SK-N-MC (cell line): ENCODE data around the gene PABPN1L.

Experiments
- FOXP2 ChIP-seq: optimal IDR thresholded peaks from 2 replicates; pipeline ENCODE3; 2011; ENCODE audit warnings: mild to moderate bottlenecking, moderate library complexity; ENCODE audit not compliant: insufficient read depth; ENCODE audit errors: extremely low read length, control extremely low read depth
- POLR2AphosphoS5 ChIP-seq: IDR thresholded peaks from 2 replicates; pipeline ENCODE4 v1.6.1; 2012; ENCODE audit warnings: mild to moderate bottlenecking, low read depth, low read length, borderline replicate concordance

- no peak for TF ChIP-seq FOXP2
- TF ChIP-seq POLR2AphosphoS5, result no peak
Measured at GRCh38 chr16:88881675-88882357, 15.4 kb upstream of the PABPN1L start.
